ENCODE measurements around the gene KRT77.

Gene KRT77

DNA sequence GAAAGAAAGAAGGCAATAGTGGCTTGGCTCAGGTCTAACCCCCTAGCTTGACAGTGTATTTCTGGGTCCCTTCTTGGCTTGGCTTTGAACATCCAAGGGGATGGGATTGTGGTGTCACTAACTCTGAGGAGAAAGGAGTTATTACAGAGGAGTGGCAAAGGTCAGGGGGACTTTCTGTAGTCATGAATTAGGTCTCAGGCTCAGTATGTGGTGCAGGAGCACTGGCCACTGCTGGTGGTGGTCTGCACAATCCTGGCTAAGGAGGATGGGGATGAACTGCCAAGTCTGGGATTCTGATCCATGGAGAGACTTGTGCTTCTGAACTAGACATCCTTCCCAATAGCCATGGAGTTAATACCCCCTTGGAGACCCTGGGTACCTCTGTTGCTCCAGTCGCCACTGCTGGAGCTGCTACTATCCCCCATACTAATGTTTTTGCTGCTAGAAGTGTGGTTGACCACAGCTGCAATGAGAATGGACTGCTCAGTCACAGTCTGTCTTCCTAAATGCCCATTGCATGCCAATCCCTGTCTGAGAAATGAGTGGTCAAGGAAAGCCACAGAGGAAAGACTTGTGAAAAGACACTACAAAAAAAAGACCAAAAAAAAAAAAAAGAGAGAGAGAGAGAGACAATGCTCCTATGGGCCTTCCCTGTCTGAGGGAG is 41.3 kb upstream of the KRT77 start:
- DNase-seq (ENCODE audit: low spot score): no peak
- in situ Hi-C loops (cut with MboI; ENCODE audit: low sequenced_read_pairs, unreplicated experiment): no loop called here
- TF ChIP-seq, protein P1, sequence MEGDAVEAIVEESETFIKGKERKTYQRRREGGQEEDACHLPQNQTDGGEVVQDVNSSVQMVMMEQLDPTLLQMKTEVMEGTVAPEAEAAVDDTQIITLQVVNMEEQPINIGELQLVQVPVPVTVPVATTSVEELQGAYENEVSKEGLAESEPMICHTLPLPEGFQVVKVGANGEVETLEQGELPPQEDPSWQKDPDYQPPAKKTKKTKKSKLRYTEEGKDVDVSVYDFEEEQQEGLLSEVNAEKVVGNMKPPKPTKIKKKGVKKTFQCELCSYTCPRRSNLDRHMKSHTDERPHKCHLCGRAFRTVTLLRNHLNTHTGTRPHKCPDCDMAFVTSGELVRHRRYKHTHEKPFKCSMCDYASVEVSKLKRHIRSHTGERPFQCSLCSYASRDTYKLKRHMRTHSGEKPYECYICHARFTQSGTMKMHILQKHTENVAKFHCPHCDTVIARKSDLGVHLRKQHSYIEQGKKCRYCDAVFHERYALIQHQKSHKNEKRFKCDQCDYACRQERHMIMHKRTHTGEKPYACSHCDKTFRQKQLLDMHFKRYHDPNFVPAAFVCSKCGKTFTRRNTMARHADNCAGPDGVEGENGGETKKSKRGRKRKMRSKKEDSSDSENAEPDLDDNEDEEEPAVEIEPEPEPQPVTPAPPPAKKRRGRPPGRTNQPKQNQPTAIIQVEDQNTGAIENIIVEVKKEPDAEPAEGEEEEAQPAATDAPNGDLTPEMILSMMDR (IDR thresholded peaks at IDR 0.05; ENCODE audit: borderline replicate concordance, control extremely low read depth, extremely low read depth, insufficient read depth, missing control alignments): no peak

DNA sequence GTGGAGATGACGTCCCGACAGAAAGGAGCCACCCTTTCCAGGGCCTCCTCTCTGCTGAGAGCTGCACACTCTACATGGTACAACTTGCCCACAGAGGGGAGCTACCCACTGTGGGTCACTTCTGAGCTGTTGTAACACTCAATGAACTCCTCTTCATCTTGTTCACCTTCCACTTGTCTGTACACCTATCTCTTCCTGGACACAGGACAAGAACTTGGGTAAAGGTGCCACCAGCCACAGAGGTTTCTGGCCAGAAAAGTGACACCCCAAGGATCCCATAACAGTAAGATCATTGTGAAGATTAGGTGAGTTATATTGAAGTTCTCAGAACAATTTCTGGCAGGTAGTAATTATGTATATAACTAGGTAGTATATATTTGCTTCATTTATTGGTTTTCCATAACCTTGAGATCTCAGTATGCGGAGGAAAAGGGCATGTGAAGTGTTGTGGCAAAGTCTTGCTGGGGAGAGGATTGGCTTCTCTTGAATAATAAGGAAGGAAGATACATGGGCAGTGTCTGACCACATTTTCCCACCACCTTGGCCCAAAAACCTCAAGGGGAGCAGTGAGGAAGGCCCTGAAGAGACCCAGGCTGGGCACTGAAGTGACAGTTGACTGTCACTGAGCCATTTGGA is 39.6 kb upstream of the KRT77 start:
- in situ Hi-C loops (cut with MboI; ENCODE audit: low sequenced_read_pairs, unreplicated experiment): no loop called here
- TF ChIP-seq, protein P1 (IDR thresholded peaks at IDR 0.05; ENCODE audit: borderline replicate concordance, control extremely low read depth, extremely low read depth, insufficient read depth, missing control alignments): no peak
- DNase-seq (ENCODE audit: low spot score): no peak

DNA sequence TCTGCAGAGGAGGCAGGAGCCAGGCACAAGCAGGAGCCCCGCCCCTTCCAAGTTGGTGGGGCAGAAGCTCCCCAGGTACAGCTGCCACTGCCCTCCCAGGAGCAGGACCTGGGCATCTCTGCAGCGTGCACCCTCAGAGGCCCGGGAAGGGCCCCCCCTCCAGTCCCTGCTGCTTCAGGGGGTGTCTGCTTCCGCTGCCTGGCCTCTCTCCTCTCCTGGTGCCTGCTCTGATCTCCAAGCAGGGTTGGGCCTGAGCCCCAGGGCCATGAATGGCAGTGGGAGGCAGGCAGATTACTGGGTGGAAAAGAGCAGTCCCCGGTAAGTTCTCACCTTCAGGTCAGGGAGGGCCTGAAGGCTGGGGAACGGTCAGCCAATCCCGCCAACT is 38.9 kb upstream of the KRT77 start:
- in situ Hi-C loops (cut with MboI; ENCODE audit: low sequenced_read_pairs, unreplicated experiment): no loop called here
- TF ChIP-seq, protein P1 (IDR thresholded peaks at IDR 0.05; ENCODE audit: borderline replicate concordance, control extremely low read depth, extremely low read depth, insufficient read depth, missing control alignments): no peak
- DNase-seq (ENCODE audit: low spot score): no peak

DNA sequence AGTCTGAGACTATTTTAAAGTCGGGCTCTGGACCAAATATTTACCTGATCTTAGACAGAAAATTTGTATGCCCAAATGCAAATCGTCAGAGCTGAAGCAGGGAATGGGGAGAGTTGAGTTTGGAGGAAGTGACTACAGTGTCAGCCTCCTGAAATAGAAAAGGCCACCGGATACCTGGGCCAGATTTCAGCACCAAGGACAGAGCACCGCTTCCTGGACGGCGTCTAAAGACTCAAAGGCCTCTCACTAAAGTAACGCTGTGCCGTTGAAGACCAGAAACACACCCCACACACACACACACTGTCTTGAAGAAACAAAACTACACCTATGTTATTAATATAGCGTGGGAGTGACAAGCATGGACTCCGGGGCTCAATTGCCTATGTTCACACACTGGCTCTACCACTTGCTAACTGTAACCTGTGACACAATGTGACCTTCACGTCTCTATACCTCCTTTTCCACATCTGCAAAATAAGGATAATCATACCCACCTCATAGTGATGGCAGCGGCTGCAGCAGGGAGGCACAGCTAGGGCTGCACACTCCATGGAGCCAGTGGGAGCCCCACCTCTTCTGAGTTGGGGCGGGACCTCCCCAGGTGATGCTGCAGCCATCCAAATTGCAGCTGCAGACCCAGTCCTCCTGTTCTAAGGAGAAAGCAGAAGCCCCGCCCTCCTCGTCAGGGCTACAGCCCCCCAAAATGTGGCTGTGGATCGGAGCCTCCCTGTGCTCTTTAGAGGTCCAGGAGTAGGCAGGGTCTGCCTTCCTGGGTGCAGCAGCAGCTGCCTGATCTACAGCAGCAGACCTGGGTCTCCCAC is 38.3 kb upstream of the KRT77 start:
- TF ChIP-seq, protein P1 (IDR thresholded peaks at IDR 0.05; ENCODE audit: borderline replicate concordance, control extremely low read depth, extremely low read depth, insufficient read depth, missing control alignments): no peak
- peak; percentile 71 for DNase-seq (ENCODE audit: low spot score)
- in situ Hi-C loops (cut with MboI; ENCODE audit: low sequenced_read_pairs, unreplicated experiment): no loop called here

DNA sequence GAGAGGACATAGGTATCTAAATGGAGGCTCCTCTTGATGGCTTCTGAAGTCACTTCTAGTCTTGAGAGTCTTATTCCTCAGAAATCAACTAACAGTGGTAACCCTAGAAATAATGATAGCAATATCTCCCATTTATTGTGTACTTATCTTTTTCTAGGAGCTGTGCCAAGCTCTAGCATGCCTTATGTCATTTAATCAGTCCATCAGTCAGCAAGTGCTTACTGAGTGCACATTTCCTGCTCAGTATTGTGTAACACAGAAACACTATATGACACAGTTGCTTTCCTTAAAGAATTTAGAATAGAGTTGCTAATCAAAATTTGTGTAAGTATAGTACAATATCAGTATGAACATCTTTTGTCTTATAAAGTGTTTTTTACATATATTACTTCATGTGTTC is 37.3 kb upstream of the KRT77 start:
- TF ChIP-seq, protein P1 (IDR thresholded peaks at IDR 0.05; ENCODE audit: borderline replicate concordance, control extremely low read depth, extremely low read depth, insufficient read depth, missing control alignments): no peak
- in situ Hi-C loops (cut with MboI; ENCODE audit: low sequenced_read_pairs, unreplicated experiment): no loop called here
- DNase-seq (ENCODE audit: low spot score): no peak

DNA sequence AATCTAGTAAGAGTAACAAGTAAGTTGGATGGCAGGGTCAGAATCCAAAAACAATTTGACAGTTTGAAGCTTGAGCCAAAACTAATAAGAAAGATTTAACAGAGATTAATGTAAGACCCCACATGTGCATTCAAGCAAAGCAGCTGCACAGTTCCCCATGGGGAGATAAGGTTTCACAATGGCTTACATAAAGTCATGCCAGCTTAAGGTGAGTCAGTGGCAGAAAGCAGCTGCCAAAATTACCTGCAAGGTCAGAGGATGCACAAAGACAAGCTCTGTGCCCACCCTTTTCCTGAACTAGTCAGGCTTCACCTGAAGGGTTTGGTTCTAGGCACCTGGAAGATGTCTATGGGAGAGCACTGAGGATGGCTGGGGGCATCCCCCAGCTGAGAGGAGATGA is 36.6 kb upstream of the KRT77 start:
- TF ChIP-seq, protein P1 (IDR thresholded peaks at IDR 0.05; ENCODE audit: borderline replicate concordance, control extremely low read depth, extremely low read depth, insufficient read depth, missing control alignments): no peak
- in situ Hi-C loops (cut with MboI; ENCODE audit: low sequenced_read_pairs, unreplicated experiment): no loop called here

More for the DNA sequence above, 36.6 kb upstream of the KRT77 start:
- no peak for DNase-seq (ENCODE audit: low spot score)

Measured in GM13976 (cell line).